Choroid plexus epithelial cell (primary cell): ENCODE data around the gene LRRN2.

ENCODE experiments used
- DNase-seq: peaks from one replicate; pipeline ENCODE4 v3.0.0-alpha.2; 2010; ENCODE audit warnings: low read depth
- H3K4me3 ChIP-seq: 2 replicates; pipeline ENCODE4 v1.5.1; 2011; ENCODE audit warnings: low read depth, mild to moderate bottlenecking, control low read depth, low read length, moderate library complexity
- TF ChIP-seq, protein P1 (sequence below): conservative IDR thresholded peaks from 2 replicates; pipeline ENCODE4 v1.5.1; 2011; ENCODE audit warnings: low read depth, mild to moderate bottlenecking, control low read depth, inconsistent platforms, low read length, moderate library complexity

The LRRN2 gene

GRCh38 chr1:204673209-204673608, 12.3 kb downstream of the LRRN2 start:
- DNase-seq: no peak
- TF ChIP-seq, protein P1, sequence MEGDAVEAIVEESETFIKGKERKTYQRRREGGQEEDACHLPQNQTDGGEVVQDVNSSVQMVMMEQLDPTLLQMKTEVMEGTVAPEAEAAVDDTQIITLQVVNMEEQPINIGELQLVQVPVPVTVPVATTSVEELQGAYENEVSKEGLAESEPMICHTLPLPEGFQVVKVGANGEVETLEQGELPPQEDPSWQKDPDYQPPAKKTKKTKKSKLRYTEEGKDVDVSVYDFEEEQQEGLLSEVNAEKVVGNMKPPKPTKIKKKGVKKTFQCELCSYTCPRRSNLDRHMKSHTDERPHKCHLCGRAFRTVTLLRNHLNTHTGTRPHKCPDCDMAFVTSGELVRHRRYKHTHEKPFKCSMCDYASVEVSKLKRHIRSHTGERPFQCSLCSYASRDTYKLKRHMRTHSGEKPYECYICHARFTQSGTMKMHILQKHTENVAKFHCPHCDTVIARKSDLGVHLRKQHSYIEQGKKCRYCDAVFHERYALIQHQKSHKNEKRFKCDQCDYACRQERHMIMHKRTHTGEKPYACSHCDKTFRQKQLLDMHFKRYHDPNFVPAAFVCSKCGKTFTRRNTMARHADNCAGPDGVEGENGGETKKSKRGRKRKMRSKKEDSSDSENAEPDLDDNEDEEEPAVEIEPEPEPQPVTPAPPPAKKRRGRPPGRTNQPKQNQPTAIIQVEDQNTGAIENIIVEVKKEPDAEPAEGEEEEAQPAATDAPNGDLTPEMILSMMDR: no peak
- H3K4me3 ChIP-seq: no peak overlapping the region

DNA sequence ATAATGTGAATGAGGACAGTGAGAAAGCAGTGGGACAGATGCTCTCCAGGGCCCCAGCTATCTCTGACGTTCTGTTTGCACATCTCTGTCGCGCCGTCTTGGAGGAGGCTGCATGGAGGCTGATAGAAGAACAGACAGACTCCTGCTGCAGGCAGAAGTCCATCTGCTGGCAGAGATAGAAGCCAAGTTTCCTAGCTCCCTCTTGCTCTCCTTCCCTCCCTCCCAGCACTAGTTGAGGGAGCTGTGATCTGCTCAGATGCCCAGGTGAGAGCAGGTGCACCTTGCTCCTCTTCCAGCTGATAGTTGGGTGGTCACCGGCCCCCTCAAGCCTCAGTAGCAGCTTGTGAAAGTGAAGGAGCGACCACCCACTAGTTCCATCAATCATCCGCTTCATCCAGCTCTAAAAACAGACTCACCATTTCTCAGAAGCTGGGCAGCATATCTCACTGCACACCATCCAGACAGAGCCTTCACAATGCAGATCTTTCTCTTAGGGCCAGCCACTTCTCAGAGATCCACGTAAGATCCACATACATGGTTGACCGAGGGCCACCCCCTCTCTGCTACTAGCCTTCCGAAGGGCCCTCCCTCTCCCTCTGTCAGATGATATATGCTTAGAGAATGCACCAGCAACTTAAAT, 12.9 kb downstream of the LRRN2 start:
- DNase-seq: no peak
- H3K4me3 ChIP-seq: no peak overlapping the region
- TF ChIP-seq, protein P1: no peak

DNA sequence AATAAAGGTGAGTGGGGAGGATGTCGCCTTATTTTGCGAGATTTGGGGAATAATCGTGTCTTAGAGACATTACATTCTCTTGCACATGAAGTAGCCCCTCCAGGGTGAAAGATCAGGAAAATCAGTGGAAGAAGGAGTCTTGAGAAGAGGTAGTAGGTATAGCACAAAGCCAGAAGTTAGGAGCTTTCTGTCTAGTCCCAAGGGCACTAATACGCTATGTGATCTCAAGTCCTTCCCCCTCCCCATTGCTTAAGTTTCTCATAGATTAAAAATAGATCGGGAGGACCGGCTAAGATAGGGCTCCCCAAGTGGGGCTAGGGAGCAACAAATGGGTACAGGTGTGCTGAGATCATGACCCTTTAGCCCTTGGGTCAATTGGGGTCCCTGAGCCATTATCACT, 13.5 kb downstream of the LRRN2 start:
- TF ChIP-seq, protein P1: no peak
- no peak overlapping the region for H3K4me3 ChIP-seq
- no peak for DNase-seq

DNA sequence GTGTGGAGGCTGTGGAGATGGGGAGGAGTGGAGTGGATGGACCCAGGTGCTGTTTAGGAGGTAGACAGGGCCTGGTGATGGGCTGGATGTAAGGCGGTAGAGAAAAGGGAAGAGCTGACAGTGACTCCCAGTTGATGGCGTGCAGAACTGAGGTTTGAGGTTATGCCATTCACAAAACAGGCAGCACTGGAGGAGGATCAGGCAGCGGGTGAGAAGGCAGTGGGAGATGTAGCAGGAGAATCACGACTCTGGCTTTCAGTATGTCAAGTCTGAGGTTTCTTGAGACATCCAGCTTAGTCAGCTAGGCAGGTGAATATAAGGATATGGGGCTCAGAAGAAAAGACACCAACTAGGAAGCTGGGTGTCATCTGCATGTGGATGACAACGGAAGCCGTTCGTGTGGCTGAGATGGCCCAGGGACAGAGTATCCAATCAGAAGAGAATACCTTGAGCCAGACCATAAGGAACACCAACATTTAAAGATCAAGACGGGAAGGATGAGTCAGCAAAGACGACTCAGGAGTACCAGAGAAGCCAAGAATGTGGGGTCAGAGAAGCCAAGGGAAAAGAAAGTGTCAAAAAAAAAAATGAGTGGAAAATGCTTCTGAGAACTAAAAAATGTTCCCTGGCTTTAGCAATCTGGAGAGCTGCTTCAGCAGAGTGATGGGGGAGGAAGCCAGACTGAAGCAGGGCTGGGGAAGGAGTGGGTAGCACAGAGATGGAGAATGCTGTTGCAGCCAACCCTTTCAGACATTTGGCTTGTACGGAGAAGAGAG, 15.2 kb downstream of the LRRN2 start:
- no peak overlapping the region for H3K4me3 ChIP-seq
- peak; percentile 65 for DNase-seq
- TF ChIP-seq, protein P1: no peak

DNA sequence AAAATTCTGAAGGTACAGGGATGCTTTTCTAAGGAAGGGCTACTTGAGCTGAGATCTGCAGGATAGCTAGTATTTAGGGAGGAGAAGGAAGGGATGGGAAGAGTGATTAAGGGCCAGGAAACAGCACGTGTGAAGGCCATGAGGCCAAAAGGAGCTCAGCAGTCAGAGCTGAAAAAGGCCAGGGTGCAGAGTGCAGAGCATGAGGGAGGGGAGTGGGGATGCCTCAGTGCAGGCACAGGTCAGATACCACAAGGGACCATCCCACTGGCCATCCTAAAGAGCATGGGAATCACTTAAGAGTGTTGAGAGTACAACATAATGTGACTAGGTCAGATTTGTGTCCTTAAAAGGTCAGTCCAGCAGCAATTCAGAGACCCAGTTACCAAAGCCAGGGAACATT, 16.0 kb downstream of the LRRN2 start:
- H3K4me3 ChIP-seq: no peak overlapping the region
- no peak for DNase-seq
- TF ChIP-seq, protein P1: no peak

- no peak overlapping the region for H3K4me3 ChIP-seq
- no peak for DNase-seq
- TF ChIP-seq, protein P1: no peak
These were observed 21.2 kb downstream of the LRRN2 start for GRCh38 chr1:204664384-204664651.

DNA sequence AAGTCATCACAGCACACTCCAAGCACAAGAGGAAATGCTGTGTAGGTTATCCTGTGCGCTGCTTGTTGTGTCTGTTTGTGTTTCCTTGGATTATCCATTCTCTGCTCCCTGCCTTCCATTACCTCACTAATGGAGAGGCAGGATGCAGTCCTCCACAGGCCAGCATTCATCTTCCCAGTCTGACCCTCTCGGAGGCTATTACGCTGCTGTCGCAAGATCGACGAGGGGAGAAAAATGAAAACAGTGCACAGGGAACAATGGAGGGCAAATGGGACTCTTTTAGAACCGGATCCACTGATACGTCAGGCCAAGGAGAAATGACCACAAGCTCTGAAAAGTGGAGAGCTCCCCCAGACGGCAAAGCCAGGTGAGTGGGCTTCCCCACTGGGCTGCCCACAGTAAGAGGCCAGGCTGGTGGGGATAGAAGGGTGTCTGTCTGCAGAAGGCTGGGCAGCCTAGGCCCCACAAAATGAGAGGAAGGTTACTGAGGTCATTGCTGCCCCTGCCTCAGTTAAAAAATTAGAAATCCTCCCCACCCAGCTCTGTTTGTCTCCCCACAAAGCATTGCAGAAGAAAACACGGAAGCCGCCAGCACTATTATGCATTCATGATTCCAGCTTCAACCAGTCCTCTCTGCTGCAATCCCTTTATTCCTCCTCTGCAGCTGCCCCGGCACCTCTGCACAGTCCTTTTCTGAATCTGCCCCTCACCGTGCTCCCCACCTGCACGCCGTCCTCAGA, 21.7 kb downstream of the LRRN2 start:
- no peak for DNase-seq
- no peak overlapping the region for H3K4me3 ChIP-seq
- TF ChIP-seq, protein P1: no peak
